IMR-90 (cell line): ENCODE results near the gene GPR84. TPM values are rescaled to one million over a fixed set of nuclear protein-coding genes. Genes with fewer than 3 reads are reported as not detected.

Source experiments
- ATAC-seq: fragments of 200-7000 bp; cut with Tn5 transposase; 2 replicates; pipeline ENCODE4 v1.9.1; 2020; ENCODE audit warnings: low read depth, mild to moderate bottlenecking, moderate library complexity
- BruUV-seq: library from RNA; stranded (reverse); fragments of 400-500 nt; replicated peaks from 2 replicates; lab custom pipeline; 2021; lab: Mats Ljungman, UMichigan
- CTCF ChIA-PET: fragments of 300-600 bp; formaldehyde crosslinking; extraction: SDS; loops from one replicate; lab custom pipeline; 2021; ENCODE audit warnings: antibody characterized with exemption; lab: Yijun Ruan, JAX
- POLR2A ChIA-PET: fragments of 300-600 bp; sonication (Branson Sonifier 250); formaldehyde crosslinking; loops from one replicate; lab custom pipeline; 2022; ENCODE audit warnings: antibody characterized with exemption; ENCODE audit not compliant: unreplicated experiment; lab: Charles Lee
- DNase-seq: peaks from one replicate; pipeline ENCODE4 v3.0.0; 2013
- H2AFZ ChIP-seq: replicated peaks from 2 replicates; pipeline ENCODE3; 2013; ENCODE audit warnings: low read length, mild to moderate bottlenecking; ENCODE audit not compliant: poor library complexity
- H2AK5ac ChIP-seq: 2 replicates; pipeline ENCODE4 v1.6.1; 2013; ENCODE audit warnings: low read depth, low read length, inconsistent platforms
- H2AK9ac ChIP-seq: replicated peaks from 2 replicates; pipeline ENCODE3; 2013; ENCODE audit warnings: mild to moderate bottlenecking, low read depth, low read length, moderate library complexity; ENCODE audit not compliant: poor library complexity
- H2BK120ac ChIP-seq: 2 replicates; pipeline ENCODE4 v1.6.1; 2013; ENCODE audit warnings: low read depth, low read length, inconsistent platforms
- H2BK15ac ChIP-seq: 3 replicates; pipeline ENCODE4 v1.6.1; 2013; ENCODE audit warnings: low read depth, low read length, inconsistent platforms
- H2BK20ac ChIP-seq: 2 replicates; pipeline ENCODE4 v1.6.1; 2013; ENCODE audit warnings: low read depth, mild to moderate bottlenecking, inconsistent platforms, low read length, moderate library complexity
- H2BK5ac ChIP-seq: 2 replicates; pipeline ENCODE4 v1.6.1; 2013; ENCODE audit warnings: mild to moderate bottlenecking, low read depth, low read length, inconsistent platforms; ENCODE audit not compliant: poor library complexity, severe bottlenecking
- H3K14ac ChIP-seq: replicated peaks from 2 replicates; pipeline ENCODE4 v1.6.1; 2013; ENCODE audit warnings: low read depth, low read length, inconsistent platforms
- H3K18ac ChIP-seq: 2 replicates; pipeline ENCODE4 v1.6.1; 2013; ENCODE audit warnings: low read depth, low read length, control low read depth
- H3K23ac ChIP-seq: 2 replicates; pipeline ENCODE4 v1.6.1; 2013; ENCODE audit warnings: low read depth, low read length, inconsistent platforms
- H3K27ac ChIP-seq: 2 replicates; pipeline ENCODE4 v1.5.1; 2013; ENCODE audit warnings: mild to moderate bottlenecking, control low read depth, low read length; ENCODE audit not compliant: insufficient read depth
- H3K27me3 ChIP-seq: 2 replicates; pipeline ENCODE4 v1.6.1; 2013; ENCODE audit warnings: low read length; ENCODE audit not compliant: control insufficient read depth, insufficient read depth
- H3K36me3 ChIP-seq: 2 replicates; pipeline ENCODE4 v1.6.1; 2013; ENCODE audit warnings: low read length, mixed read lengths; ENCODE audit not compliant: control insufficient read depth, insufficient read depth
- H3K4ac ChIP-seq: 2 replicates; pipeline ENCODE4 v1.6.1; 2013; ENCODE audit warnings: low read depth, low read length, inconsistent platforms
- H3K4me1 ChIP-seq: 2 replicates; pipeline ENCODE4 v1.6.1; 2013; ENCODE audit warnings: low read length, mixed read lengths; ENCODE audit not compliant: control insufficient read depth, insufficient read depth
- H3K4me2 ChIP-seq: 2 replicates; pipeline ENCODE4 v1.6.1; 2013; ENCODE audit warnings: low read depth, mild to moderate bottlenecking, control low read depth, low read length, moderate library complexity
- H3K4me3 ChIP-seq: 2 replicates; pipeline ENCODE4 v1.5.1; 2013; ENCODE audit warnings: low read depth, mild to moderate bottlenecking, control low read depth, low read length, moderate library complexity; ENCODE audit not compliant: insufficient read depth
- H3K56ac ChIP-seq: 2 replicates; pipeline ENCODE4 v1.6.1; 2013; ENCODE audit warnings: low read length, inconsistent platforms; ENCODE audit not compliant: insufficient read depth; ENCODE audit errors: extremely low read depth
- H3K79me1 ChIP-seq, 2 experiments: 2 replicates each; pipeline ENCODE4 v1.6.1; 2013; ENCODE audit warnings: low read length in 2 of 2, inconsistent platforms in 1 of 2, low read depth in 1 of 2
- H3K9ac ChIP-seq: 2 replicates; pipeline ENCODE4 v1.6.1; 2013; ENCODE audit warnings: low read depth, low read length, control low read depth
- H3K9me1 ChIP-seq: 2 replicates; pipeline ENCODE4 v1.6.1; 2013; ENCODE audit warnings: low read length, inconsistent platforms; ENCODE audit not compliant: insufficient read depth
- H3K9me3 ChIP-seq: 2 replicates; pipeline ENCODE4 v1.6.1; 2013; ENCODE audit warnings: low read length; ENCODE audit not compliant: control insufficient read depth, insufficient read depth
- H4K20me1 ChIP-seq: 2 replicates; pipeline ENCODE4 v1.6.1; 2013; ENCODE audit warnings: low read length, inconsistent platforms; ENCODE audit not compliant: insufficient read depth
- H4K5ac ChIP-seq: 2 replicates; pipeline ENCODE4 v1.6.1; 2013; ENCODE audit warnings: mild to moderate bottlenecking, low read depth, low read length, control low read depth
- H4K8ac ChIP-seq, 2 experiments: 2 replicates each; pipeline ENCODE4 v1.6.1; 2013; ENCODE audit warnings: low read depth in 2 of 2, low read length in 2 of 2, control low read depth in 1 of 2, inconsistent platforms in 1 of 2
- H4K91ac ChIP-seq: 2 replicates; pipeline ENCODE4 v1.6.1; 2013; ENCODE audit warnings: low read depth, low read length, inconsistent platforms; ENCODE audit not compliant: insufficient read depth
- BHLHE40 ChIP-seq: fragments of 150-350 bp; IDR thresholded peaks from 2 replicates; pipeline ENCODE4 v1.6.1; 2016; ENCODE audit warnings: mild to moderate bottlenecking, low read depth, low read length
- CEBPB ChIP-seq: IDR thresholded peaks from 2 replicates; pipeline ENCODE4 v1.6.1; 2012; ENCODE audit warnings: low read depth, low read length, improper control_type of control experiment
- CHD1 ChIP-seq: IDR thresholded peaks from 2 replicates; pipeline ENCODE4 v1.6.1; 2012; ENCODE audit warnings: low read depth, low read length, improper control_type of control experiment
- FOS ChIP-seq: fragments of 150-350 bp; IDR thresholded peaks from 2 replicates; pipeline ENCODE4 v1.6.1; 2016; ENCODE audit warnings: low read depth, low read length
- MAFK ChIP-seq: IDR thresholded peaks from 2 replicates; pipeline ENCODE4 v1.6.1; 2012; ENCODE audit warnings: low read depth, low read length, improper control_type of control experiment
- MAZ ChIP-seq: IDR thresholded peaks from 2 replicates; pipeline ENCODE4 v1.6.1; 2012; ENCODE audit warnings: low read depth, mild to moderate bottlenecking, low read length, improper control_type of control experiment, moderate library complexity, borderline replicate concordance
- MXI1 ChIP-seq: IDR thresholded peaks from 2 replicates; pipeline ENCODE4 v1.6.1; 2012; ENCODE audit warnings: low read depth, mild to moderate bottlenecking, low read length, moderate library complexity, borderline replicate concordance
- NFE2L2 ChIP-seq: fragments of 150-350 bp; IDR thresholded peaks from 2 replicates; pipeline ENCODE4 v1.6.1; 2016; ENCODE audit warnings: low read depth, mild to moderate bottlenecking, low read length
- POLR2A ChIP-seq: IDR thresholded peaks from 2 replicates; pipeline ENCODE4 v1.6.1; 2012; ENCODE audit warnings: mild to moderate bottlenecking, low read depth, low read length
- RAD21 ChIP-seq: IDR thresholded peaks from 2 replicates; pipeline ENCODE4 v1.6.1; 2012; ENCODE audit warnings: low read length, improper control_type of control experiment
- RCOR1 ChIP-seq: IDR thresholded peaks from 2 replicates; pipeline ENCODE4 v1.6.1; 2012; ENCODE audit warnings: mild to moderate bottlenecking, low read length, improper control_type of control experiment; ENCODE audit not compliant: insufficient replicate concordance
- RFX5 ChIP-seq: IDR thresholded peaks from 2 replicates; pipeline ENCODE4 v1.8.0; 2012; ENCODE audit warnings: low read depth, mild to moderate bottlenecking, low read length, moderate library complexity
- SMC3 ChIP-seq: fragments of 150-350 bp; IDR thresholded peaks from 2 replicates; pipeline ENCODE4 v1.6.1; 2016; ENCODE audit warnings: low read depth, mild to moderate bottlenecking, antibody characterized with exemption, low read length, moderate library complexity
- WGBS, 2 experiments: methylation state at CpG; one replicate each; pipeline versions ENCODE4 v1.1.5 to v1.1.7; 2013; ENCODE audit warnings: missing lambda C conversion rate in 2 of 2; ENCODE audit not compliant: insufficient read length in 1 of 2; ENCODE audit errors: extremely low coverage in 2 of 2; 5-methylcytosine and 5-hydroxymethylcytosine counted together
- dilution Hi-C: fragments of 300-500 bp; cut with HindIII; formaldehyde crosslinking; loops from one replicate; pipeline ENCODE4 v1.14.3; 2018; ENCODE audit warnings: low sequenced_read_pairs; ENCODE audit not compliant: unreplicated experiment
- in situ Hi-C: fragments of 300-500 bp; cut with MboI; formaldehyde crosslinking; loops from 3 replicates; pipeline ENCODE4 v1.14.3; 2019; ENCODE audit warnings: low sequenced_read_pairs, inconsistent platforms, mixed read lengths
- intact Hi-C: fragments of 100-400 bp; cut with micrococcal nuclease; formaldehyde crosslinking; loops from 2 replicates; pipeline ENCODE4 v1.10.0; 2022
- polyA plus RNA-seq, 3 experiments: library from polyadenylated mRNA; depleted of rRNA; stranded (reverse); fragments of >200 nt; gene quantifications; 2 replicates each; pipeline ENCODE4 v1.2.3, GENCODE V29; 2012; ENCODE audit warnings: low replicate concordance in 1 of 3
- total RNA-seq: library from RNA; depleted of rRNA; stranded (reverse); fragments of >200 nt; gene quantifications from 2 replicates; pipeline ENCODE4 v1.2.3, GENCODE V29; 2012
- TF ChIP-seq, protein P1 (sequence below): fragments of 150-350 bp; IDR thresholded peaks from 2 replicates; pipeline ENCODE4 v1.6.1; 2017; ENCODE audit warnings: mild to moderate bottlenecking, antibody characterized with exemption, low read length, low read depth
- TF ChIP-seq, protein P2 (sequence below): conservative IDR thresholded peaks from 2 replicates; pipeline ENCODE4 v1.5.1; 2012; ENCODE audit warnings: mild to moderate bottlenecking, low read depth, low read length, improper control_type of control experiment
- TF ChIP-seq, protein P3 (sequence below): fragments of 150-350 bp; IDR thresholded peaks from 2 replicates; pipeline ENCODE4 v1.6.1; 2016; ENCODE audit warnings: low read depth, mild to moderate bottlenecking, low read length, moderate library complexity, borderline replicate concordance

GPR84 gene
- total and polyA plus RNA-seq, 2 of the 4 experiments (the other 2 are of a cell fraction), result not detected

DNA sequence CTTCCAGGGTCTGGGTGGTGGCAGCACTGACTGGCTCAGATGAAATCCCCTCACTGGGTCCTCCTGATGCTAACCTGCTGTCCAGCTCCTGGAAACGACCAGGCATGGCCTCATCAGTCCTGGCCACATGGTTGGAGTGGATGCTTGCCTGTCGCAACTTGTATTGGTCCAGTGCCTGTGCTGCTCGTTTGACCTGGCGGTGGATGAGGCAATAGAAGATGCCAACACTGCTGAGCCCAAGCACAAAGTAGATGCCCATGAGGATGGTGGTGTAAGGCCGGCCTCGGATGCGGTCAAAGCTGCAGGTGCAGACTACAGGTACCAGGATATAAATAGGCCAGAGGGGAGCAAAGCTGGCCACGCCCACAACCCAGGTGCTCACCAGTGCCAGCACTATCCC is 1.2 kb downstream of the GPR84 start:
- Histone ChIP-seq H2AFZ (no peak overlapping the region), H4K20me1 (no peaks in the 10 kb centered on the region), H4K91ac (no peak overlapping the region), H3K9me3 (no peaks in the 10 kb centered on the region), H3K23ac (no peak overlapping the region), H3K27me3 (no peaks in the 10 kb centered on the region), H4K8ac (no peak overlapping the region), H2BK15ac (no peak overlapping the region), H3K27ac (no peak overlapping the region), H3K36me3 (no peaks in the 10 kb centered on the region), H2AK9ac (no peak overlapping the region), H3K4me2 (no peak overlapping the region), H2AK5ac (no peak overlapping the region), H2BK120ac (no peak overlapping the region), H2BK5ac (no peak overlapping the region), H3K4me3 (no peak overlapping the region), H3K18ac (no peak overlapping the region), H3K79me1 (peaks cover 0 to 17% of the 10 kb centered on the region in 2 experiments; a peak in 2 of 4 replicates), H3K14ac (no peak overlapping the region), H4K5ac (no peak overlapping the region), H2BK20ac (no peak overlapping the region), H3K9me1 (0 out of 2 replicates have a peak, but pooled peaks cover 9% of the 10 kb centered on the region), H3K4me1 (peaks cover 17% of the 10 kb centered on the region), H3K9ac (no peak overlapping the region), H3K4ac (no peak overlapping the region), H3K56ac (no peak overlapping the region)
- no peak for DNase-seq
- BruUV-seq, result no TSS peak
- TF ChIP-seq, protein P1, sequence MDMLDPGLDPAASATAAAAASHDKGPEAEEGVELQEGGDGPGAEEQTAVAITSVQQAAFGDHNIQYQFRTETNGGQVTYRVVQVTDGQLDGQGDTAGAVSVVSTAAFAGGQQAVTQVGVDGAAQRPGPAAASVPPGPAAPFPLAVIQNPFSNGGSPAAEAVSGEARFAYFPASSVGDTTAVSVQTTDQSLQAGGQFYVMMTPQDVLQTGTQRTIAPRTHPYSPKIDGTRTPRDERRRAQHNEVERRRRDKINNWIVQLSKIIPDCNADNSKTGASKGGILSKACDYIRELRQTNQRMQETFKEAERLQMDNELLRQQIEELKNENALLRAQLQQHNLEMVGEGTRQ, result no peak
- TF ChIP-seq NFE2L2 (no peak), CHD1 (no peak), POLR2A (no peak), CEBPB (no peak), BHLHE40 (no peak), RFX5 (no peak), MXI1 (no peak), RCOR1 (no peak), SMC3 (no peak), MAFK (no peak), FOS (no peak), RAD21 (no peak), MAZ (no peak)
- TF ChIP-seq, protein P2, sequence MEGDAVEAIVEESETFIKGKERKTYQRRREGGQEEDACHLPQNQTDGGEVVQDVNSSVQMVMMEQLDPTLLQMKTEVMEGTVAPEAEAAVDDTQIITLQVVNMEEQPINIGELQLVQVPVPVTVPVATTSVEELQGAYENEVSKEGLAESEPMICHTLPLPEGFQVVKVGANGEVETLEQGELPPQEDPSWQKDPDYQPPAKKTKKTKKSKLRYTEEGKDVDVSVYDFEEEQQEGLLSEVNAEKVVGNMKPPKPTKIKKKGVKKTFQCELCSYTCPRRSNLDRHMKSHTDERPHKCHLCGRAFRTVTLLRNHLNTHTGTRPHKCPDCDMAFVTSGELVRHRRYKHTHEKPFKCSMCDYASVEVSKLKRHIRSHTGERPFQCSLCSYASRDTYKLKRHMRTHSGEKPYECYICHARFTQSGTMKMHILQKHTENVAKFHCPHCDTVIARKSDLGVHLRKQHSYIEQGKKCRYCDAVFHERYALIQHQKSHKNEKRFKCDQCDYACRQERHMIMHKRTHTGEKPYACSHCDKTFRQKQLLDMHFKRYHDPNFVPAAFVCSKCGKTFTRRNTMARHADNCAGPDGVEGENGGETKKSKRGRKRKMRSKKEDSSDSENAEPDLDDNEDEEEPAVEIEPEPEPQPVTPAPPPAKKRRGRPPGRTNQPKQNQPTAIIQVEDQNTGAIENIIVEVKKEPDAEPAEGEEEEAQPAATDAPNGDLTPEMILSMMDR, result no peak
- TF ChIP-seq, protein P3, sequence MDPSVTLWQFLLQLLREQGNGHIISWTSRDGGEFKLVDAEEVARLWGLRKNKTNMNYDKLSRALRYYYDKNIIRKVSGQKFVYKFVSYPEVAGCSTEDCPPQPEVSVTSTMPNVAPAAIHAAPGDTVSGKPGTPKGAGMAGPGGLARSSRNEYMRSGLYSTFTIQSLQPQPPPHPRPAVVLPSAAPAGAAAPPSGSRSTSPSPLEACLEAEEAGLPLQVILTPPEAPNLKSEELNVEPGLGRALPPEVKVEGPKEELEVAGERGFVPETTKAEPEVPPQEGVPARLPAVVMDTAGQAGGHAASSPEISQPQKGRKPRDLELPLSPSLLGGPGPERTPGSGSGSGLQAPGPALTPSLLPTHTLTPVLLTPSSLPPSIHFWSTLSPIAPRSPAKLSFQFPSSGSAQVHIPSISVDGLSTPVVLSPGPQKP, result no peak
- no peak for ATAC-seq
- CTCF ChIA-PET, result interaction anchor here (0.6 kb wide), 1 partner anchor 37 kb away, joined by 3 read pairs; no protein-coding TSS in a partner anchor
- WGBS, 2 experiments, result 76% methylated on average over 8 of the region's 8 CpGs; no CpG with 5 or more reads in 1 of the 2 experiments
- POLR2A ChIA-PET, result no interaction called here
- intact Hi-C loops (no loop called here), dilution Hi-C loops (no loop called here), in situ Hi-C loops (loop anchor here (5.0 kb wide), 2 partner anchors 71 to 141 kb away; no protein-coding TSS in a partner anchor)
